BJ (cell line): Measurements from ENCODE around the gene SPAG5. TPM values are rescaled to one million over a fixed set of nuclear protein-coding genes. Genes with fewer than 3 reads are reported as not detected.

Experiments used
- CTCF ChIA-PET: fragments of 350-600 bp; formaldehyde crosslinking; extraction: SDS; loops from one replicate; lab custom pipeline; 2021; ENCODE audit warnings: antibody characterized with exemption, inconsistent platforms; lab: Yijun Ruan, JAX
- POLR2A ChIA-PET: fragments of 300-600 bp; sonication (Branson Sonifier 250); formaldehyde crosslinking; extraction: SDS; loops from one replicate; lab custom pipeline; 2021; ENCODE audit warnings: antibody characterized with exemption; lab: Charles Lee
- DNase-seq: peaks from one replicate; pipeline ENCODE4 v3.0.0-alpha.2; 2011; ENCODE audit warnings: low read depth
- H3K27me3 ChIP-seq: 2 replicates; pipeline ENCODE4 v1.6.0; 2011; ENCODE audit warnings: low read length; ENCODE audit not compliant: control insufficient read depth, insufficient read depth
- H3K36me3 ChIP-seq: 2 replicates; pipeline ENCODE4 v1.5.1; 2011; ENCODE audit warnings: low read length; ENCODE audit not compliant: control insufficient read depth, insufficient read depth
- H3K4me3 ChIP-seq: 2 replicates; pipeline ENCODE4 v1.5.1; 2011; ENCODE audit warnings: low read depth, mild to moderate bottlenecking, control low read depth, low read length
- polyA plus RNA-seq: library from polyadenylated mRNA; depleted of rRNA; stranded (reverse); fragments of >200 nt; gene quantifications from 2 replicates; pipeline ENCODE4 v1.2.3, GENCODE V29; 2011
- TF ChIP-seq, protein P1 (sequence below): IDR thresholded peaks from 2 replicates; pipeline ENCODE4 v1.5.1; 2011; ENCODE audit warnings: low read depth, mild to moderate bottlenecking, control low read depth, inconsistent platforms, low read length, moderate library complexity; ENCODE audit not compliant: insufficient read depth

Gene SPAG5
- polyA plus RNA-seq, 1 experiment = 41.3 TPM

DNA sequence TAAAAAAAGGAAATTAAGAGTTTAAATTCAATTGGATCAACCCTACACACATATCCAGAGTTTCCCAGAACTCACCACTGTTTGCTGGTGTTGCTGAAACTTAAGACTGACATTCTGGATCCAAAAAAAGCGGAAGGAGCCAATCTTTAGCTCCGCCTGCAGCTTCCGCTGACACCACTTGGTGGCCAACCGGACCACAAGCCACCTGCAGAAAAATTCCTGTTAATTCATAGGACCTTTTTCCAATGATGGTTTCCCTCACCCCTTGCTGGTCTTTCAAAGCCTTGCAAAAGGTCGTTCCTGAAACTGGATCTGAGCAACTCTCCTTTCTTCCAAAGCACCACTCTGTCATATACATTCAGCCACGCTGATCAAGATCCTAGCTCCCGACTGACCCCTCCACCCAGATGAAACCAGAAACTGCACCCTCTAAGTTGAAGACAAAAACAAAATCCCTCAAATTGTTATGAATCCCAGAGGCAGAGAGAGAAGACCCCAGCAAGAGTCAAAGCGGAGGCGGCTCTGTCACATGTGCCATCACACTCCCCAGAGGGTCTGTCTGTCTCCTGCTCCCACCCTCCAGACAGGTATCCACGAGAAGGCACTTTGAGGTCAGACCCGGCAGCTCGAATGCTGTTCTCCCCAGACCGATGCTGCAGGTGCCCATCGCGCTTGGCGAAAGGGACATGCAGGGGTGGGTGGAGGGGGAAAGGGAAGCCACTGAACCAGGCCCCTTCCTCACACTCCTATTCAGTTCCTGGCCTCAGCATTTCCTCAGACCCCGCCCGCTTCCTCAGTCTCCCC is 45.4 kb upstream of the SPAG5 start:
- Histone ChIP-seq H3K36me3 (peaks cover 20% of the 10 kb centered on the region), H3K27me3 (no peaks in the 10 kb centered on the region), H3K4me3 (peak overlapping the region; percentile 90)
- no peak for DNase-seq
- TF ChIP-seq, protein P1, sequence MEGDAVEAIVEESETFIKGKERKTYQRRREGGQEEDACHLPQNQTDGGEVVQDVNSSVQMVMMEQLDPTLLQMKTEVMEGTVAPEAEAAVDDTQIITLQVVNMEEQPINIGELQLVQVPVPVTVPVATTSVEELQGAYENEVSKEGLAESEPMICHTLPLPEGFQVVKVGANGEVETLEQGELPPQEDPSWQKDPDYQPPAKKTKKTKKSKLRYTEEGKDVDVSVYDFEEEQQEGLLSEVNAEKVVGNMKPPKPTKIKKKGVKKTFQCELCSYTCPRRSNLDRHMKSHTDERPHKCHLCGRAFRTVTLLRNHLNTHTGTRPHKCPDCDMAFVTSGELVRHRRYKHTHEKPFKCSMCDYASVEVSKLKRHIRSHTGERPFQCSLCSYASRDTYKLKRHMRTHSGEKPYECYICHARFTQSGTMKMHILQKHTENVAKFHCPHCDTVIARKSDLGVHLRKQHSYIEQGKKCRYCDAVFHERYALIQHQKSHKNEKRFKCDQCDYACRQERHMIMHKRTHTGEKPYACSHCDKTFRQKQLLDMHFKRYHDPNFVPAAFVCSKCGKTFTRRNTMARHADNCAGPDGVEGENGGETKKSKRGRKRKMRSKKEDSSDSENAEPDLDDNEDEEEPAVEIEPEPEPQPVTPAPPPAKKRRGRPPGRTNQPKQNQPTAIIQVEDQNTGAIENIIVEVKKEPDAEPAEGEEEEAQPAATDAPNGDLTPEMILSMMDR = peak; percentile 57
- ChIA-PET POLR2A (interaction anchor here (1.1 kb wide), 1 partner anchor 67 kb away, joined by 3 read pairs; no protein-coding TSS in a partner anchor), CTCF (interaction anchor here (0.9 to 4.1 kb wide), 14 partner anchors 9 to 473 kb away, joined by 3 to 27 read pairs (median 4); partner anchors contain the start of genes PIGS, SDF2, SUPT6H and TLCD1)

DNA sequence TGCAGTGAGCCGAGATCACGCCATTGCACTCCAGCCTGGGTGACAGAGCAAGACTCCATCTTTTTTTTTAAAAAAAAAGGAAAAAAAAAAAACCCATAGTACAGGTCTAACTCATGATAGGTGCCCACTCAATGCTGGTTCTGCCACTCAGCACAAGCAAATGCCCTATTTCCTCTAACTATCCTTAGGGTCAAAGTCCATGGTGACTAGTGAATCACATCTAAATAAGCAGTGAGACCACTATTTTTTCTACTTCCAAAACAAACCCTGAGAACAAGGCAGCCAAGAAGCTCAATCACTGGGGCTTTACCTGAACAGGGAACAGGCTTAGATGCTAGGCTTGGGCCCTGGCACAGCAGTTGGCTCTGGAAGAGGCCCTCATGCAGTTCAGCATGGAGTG is 42.8 kb upstream of the SPAG5 start:
- no peak for DNase-seq
- ChIA-PET CTCF (interaction anchor here (1.2 to 4.1 kb wide), 2 partner anchors 30 to 147 kb away, joined by 3 to 27 read pairs; no protein-coding TSS in a partner anchor), POLR2A (no interaction called here)
- Histone ChIP-seq H3K4me3 (no peak overlapping the region), H3K27me3 (no peaks in the 10 kb centered on the region), H3K36me3 (peaks cover 32% of the 10 kb centered on the region)
- TF ChIP-seq, protein P1 = no peak

DNA sequence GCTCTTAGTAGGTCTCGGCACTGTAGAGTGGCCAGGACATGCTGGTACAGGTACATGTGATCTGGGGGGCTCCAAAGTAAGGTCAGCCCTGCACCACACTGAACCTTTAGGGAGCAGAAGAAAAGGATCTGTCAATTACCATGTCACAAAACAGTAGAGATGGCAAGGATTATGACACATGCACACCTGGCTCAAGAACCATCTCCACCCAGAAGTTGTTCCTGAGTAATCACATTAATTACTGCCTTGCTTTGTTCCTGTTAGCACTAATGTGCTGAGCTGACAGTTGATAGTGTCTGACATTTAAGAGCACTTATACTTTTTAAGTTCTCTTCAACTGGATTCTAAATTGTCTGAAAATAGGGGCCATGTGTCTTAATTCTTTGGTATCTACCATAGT is 36.7 kb upstream of the SPAG5 start:
- TF ChIP-seq, protein P1 = no peak
- CTCF ChIA-PET = interaction anchor here (1.5 to 1.8 kb wide), 2 partner anchors 9 to 22 kb away, joined by 4 to 5 read pairs; no protein-coding TSS in a partner anchor
- POLR2A ChIA-PET = no interaction called here

DNA sequence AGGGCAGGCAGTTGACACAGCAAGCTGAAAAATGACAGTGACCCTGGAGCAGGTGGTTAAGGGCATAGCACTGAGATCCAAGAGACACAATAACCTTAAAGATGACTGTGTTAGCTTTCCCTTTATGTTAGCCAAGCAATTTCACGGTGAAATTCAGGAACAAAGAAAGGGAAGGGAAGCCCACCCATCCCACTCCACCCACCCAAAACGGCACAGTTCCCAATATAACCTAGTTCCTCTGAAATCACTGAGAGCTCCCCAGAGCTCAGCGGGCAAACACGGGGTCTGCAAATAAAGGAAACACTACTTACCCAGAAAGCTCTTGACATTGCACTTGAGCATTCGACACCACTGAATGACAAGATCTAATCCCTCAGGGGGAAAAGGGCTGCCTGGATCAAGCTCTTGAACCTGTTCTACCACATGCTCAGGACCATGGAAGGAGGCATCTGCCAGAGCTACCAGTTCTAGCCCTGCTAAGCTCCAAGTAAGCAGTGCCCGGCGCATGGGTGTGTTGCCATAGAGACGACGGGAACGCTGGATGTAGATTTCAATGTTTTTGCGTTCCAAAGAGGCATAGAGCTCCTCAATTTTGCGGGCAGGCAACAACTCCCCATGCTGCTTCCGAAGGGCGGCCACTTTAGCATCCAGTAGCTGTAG is 35.5 kb upstream of the SPAG5 start:
- TF ChIP-seq, protein P1 = no peak

More for the DNA sequence above, 36.7 kb upstream of the SPAG5 start:
- DNase-seq = no peak
- H3K36me3 ChIP-seq = peaks cover 56% of the 10 kb centered on the region
- no peak overlapping the region for H3K4me3 ChIP-seq
- no peaks in the 10 kb centered on the region for H3K27me3 ChIP-seq

DNA sequence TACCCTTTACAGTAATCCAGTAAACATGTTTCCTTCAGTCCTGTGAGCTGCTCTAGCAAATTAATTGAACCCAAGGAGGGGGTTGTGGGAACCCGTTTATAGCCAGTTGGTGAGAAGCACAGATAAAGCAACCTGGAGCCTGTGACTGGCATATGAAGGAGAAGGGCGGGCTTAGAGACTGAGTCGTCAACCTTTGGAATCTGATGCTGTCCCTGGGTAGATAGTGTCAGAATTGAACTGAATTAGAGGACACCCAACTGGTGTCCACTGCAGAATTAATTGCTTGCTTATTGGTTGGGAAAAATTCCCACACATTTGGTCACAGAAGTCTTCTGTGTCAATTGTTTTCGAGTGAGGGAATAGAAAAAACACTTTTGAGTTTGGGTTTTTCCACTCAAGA is 28.0 kb upstream of the SPAG5 start:
- no peaks in the 10 kb centered on the region for H3K27me3 ChIP-seq
- ChIA-PET CTCF (interaction anchor here (0.8 to 1.4 kb wide), 3 partner anchors 12 to 16 kb away, joined by 3 to 11 read pairs (median 3); no protein-coding TSS in a partner anchor), POLR2A (no interaction called here)
- no peak overlapping the region for H3K4me3 ChIP-seq
- TF ChIP-seq, protein P1 = no peak
- peaks cover 15% of the 10 kb centered on the region for H3K36me3 ChIP-seq
- no peak for DNase-seq

More for the DNA sequence above, 35.5 kb upstream of the SPAG5 start:
- no peak overlapping the region for H3K4me3 ChIP-seq
- ChIA-PET CTCF (interaction anchor here (1.4 to 1.5 kb wide), 3 partner anchors 10 to 13 kb away, joined by 4 read pairs; no protein-coding TSS in a partner anchor), POLR2A (no interaction called here)
- no peak for DNase-seq
- peaks cover 52% of the 10 kb centered on the region for H3K36me3 ChIP-seq
- H3K27me3 ChIP-seq = no peaks in the 10 kb centered on the region
